SK-N-SH (cell line): ENCODE measurements around the gene MAP3K13. TPM values are rescaled to one million over a fixed set of nuclear protein-coding genes. Genes with fewer than 3 reads are reported as not detected.
A peak's percentile ranks its signal among the peaks of the same experiment; 100 is the strongest.

ENCODE experiments used
- CTCF ChIA-PET: fragments of 300-600, 350-600 bp; formaldehyde crosslinking; extraction: SDS; loops from one replicate; lab custom pipeline; 2021; lab: Yijun Ruan, JAX
- POLR2A ChIA-PET: fragments of 350-600 bp; sonication (Branson Sonifier 250); formaldehyde crosslinking; extraction: SDS; loops from one replicate; lab custom pipeline; 2020; ENCODE audit warnings: antibody characterized with exemption, inconsistent platforms; lab: Yijun Ruan, JAX
- DNase-seq: peaks from one replicate; pipeline ENCODE4 v3.0.0; 2012
- H2AFZ ChIP-seq: fragments of 200-600 bp; sonication (generic); 2 replicates; pipeline ENCODE4 v1.8.1; 2016; ENCODE audit warnings: antibody characterized with exemption, mild to moderate bottlenecking, low read depth
- H3F3A ChIP-seq: fragments of 200-600 bp; sonication (generic); replicated peaks from 2 replicates; pipeline ENCODE3; 2016; ENCODE audit warnings: antibody characterized with exemption, mild to moderate bottlenecking; ENCODE audit not compliant: insufficient read depth
- H3K27ac ChIP-seq, 2 experiments: fragments of 200-500 bp in 1 of 2; fragments of 200-600 bp in 1 of 2; sonication (Bioruptor generic) in 1 of 2; sonication (generic), shearing (Covaris generic) in 1 of 2; 2 replicates each; pipeline versions ENCODE4 v1.5.1 to v1.6.1; 2014 to 2016; ENCODE audit warnings: low read depth in 2 of 2, inconsistent platforms in 1 of 2, low read length in 1 of 2, mild to moderate bottlenecking in 1 of 2, mixed read lengths in 1 of 2
- H3K27me3 ChIP-seq: fragments of 200-600 bp; sonication (generic), shearing (Covaris generic); 2 replicates; pipeline ENCODE4 v1.6.1; 2016; ENCODE audit warnings: mixed run types; ENCODE audit not compliant: insufficient read depth
- H3K36me3 ChIP-seq, 2 experiments: fragments of 200-500 bp in 1 of 2; fragments of 200-600 bp in 1 of 2; sonication (Bioruptor generic) in 1 of 2; sonication (generic) in 1 of 2; replicated peaks in 1 of 2; 2 replicates each; pipeline versions ENCODE3 to v1.5.1; 2014 to 2016; ENCODE audit warnings: low read length in 1 of 2, mild to moderate bottlenecking in 1 of 2; ENCODE audit not compliant: insufficient read depth in 2 of 2, control insufficient read depth in 1 of 2
- H3K4me1 ChIP-seq, 2 experiments: fragments of 200-500 bp in 1 of 2; fragments of 200-600 bp in 1 of 2; sonication (Bioruptor generic) in 1 of 2; sonication (generic), shearing (Covaris generic) in 1 of 2; 2 replicates each; pipeline versions ENCODE4 v1.5.1 to v1.6.1; 2014 to 2016; ENCODE audit warnings: low read depth in 1 of 2, low read length in 1 of 2, mixed run types in 1 of 2; ENCODE audit not compliant: insufficient read depth in 2 of 2, control insufficient read depth in 1 of 2
- H3K4me2 ChIP-seq: fragments of 200-600 bp; sonication (generic), shearing (Covaris generic); 2 replicates; pipeline ENCODE4 v1.6.1; 2017; ENCODE audit warnings: mixed run types
- H3K4me3 ChIP-seq, 2 experiments: fragments of 200-500 bp in 1 of 2; fragments of 200-600 bp in 1 of 2; sonication (Bioruptor generic) in 1 of 2; sonication (generic), shearing (Covaris generic) in 1 of 2; 2 replicates each; pipeline versions ENCODE4 v1.5.1 to v1.8.1; 2014 to 2016; ENCODE audit warnings: low read depth in 2 of 2, inconsistent platforms in 1 of 2, low read length in 1 of 2, mild to moderate bottlenecking in 1 of 2, mixed read lengths in 1 of 2, moderate library complexity in 1 of 2
- H3K79me2 ChIP-seq: fragments of 200-600 bp; sonication (generic); 2 replicates; pipeline ENCODE4 v1.8.1; 2017; ENCODE audit warnings: mild to moderate bottlenecking; ENCODE audit not compliant: insufficient read depth
- H3K9ac ChIP-seq: fragments of 200-600 bp; sonication (generic); 2 replicates; pipeline ENCODE4 v1.6.1; 2017; ENCODE audit warnings: mixed run types
- H3K9me2 ChIP-seq: fragments of 200-600 bp; sonication (generic); 2 replicates; pipeline ENCODE4 v1.6.1; 2017; ENCODE audit warnings: mixed run types
- H3K9me3 ChIP-seq: fragments of 200-600 bp; sonication (generic); 2 replicates; pipeline ENCODE4 v1.6.1; 2017; ENCODE audit warnings: mixed run types, mild to moderate bottlenecking, moderate library complexity
- H4K20me1 ChIP-seq: fragments of 200-600 bp; sonication (generic); 2 replicates; pipeline ENCODE4 v1.6.1; 2017; ENCODE audit warnings: mild to moderate bottlenecking, mixed run types; ENCODE audit not compliant: insufficient read depth
- EP300 ChIP-seq, 2 experiments: IDR thresholded peaks; 2 replicates each; pipeline versions ENCODE4 v1.4.0 to v1.6.1; 2012; ENCODE audit warnings: borderline replicate concordance in 1 of 2, low read depth in 1 of 2, low read length in 1 of 2
- GATA2 ChIP-seq: sonication (generic); formaldehyde crosslinking; IDR thresholded peaks from 2 replicates; pipeline ENCODE4 v1.5.0; 2020; ENCODE audit warnings: mild to moderate bottlenecking, missing genetic modification reagents
- MXI1 ChIP-seq: IDR thresholded peaks from 2 replicates; pipeline ENCODE4 v1.6.1; 2012; ENCODE audit warnings: mild to moderate bottlenecking, low read depth, low read length, improper control_type of control experiment
- RCOR1 ChIP-seq: fragments of 150-350 bp; IDR thresholded peaks from 2 replicates; pipeline ENCODE4 v1.6.1; 2017; ENCODE audit warnings: antibody characterized with exemption, low read length
- RFX5 ChIP-seq: IDR thresholded peaks from 2 replicates; pipeline ENCODE4 v1.6.1; 2012; ENCODE audit warnings: mild to moderate bottlenecking, improper control_type of control experiment, low read length
- TEAD4 ChIP-seq: IDR thresholded peaks from 2 replicates; pipeline ENCODE4 v1.4.0; 2012; ENCODE audit warnings: mild to moderate bottlenecking, borderline replicate concordance; ENCODE audit not compliant: insufficient read depth
- WGBS: methylation state at CpG from one replicate; pipeline ENCODE4 v1.1.6; 2017; ENCODE audit warnings: low lambda C conversion rate; 5-methylcytosine and 5-hydroxymethylcytosine counted together
- polyA plus RNA-seq, 3 experiments: library from polyadenylated mRNA; depleted of rRNA; stranded (reverse); fragments of >200 nt; gene quantifications; 2 replicates each; pipeline ENCODE4 v1.2.3, GENCODE V29; 2012

The MAP3K13 gene
- polyA plus RNA-seq, 1 of the 3 experiments (the other 2 are of a cell fraction): 9.1 TPM

- POLR2A ChIA-PET: no interaction called here
- Histone ChIP-seq H3K4me3 (no peak overlapping the region), H3K79me2 (no peaks in the 10 kb centered on the region), H3K9me2 (no peaks in the 10 kb centered on the region), H3K9ac (no peak overlapping the region), H3K9me3 (no peaks in the 10 kb centered on the region), H3K4me1 (peaks cover 0 to 5% of the 10 kb centered on the region in 2 experiments; a peak in 2 of 4 replicates), H3K27me3 (no peaks in the 10 kb centered on the region), H4K20me1 (no peaks in the 10 kb centered on the region), H3K4me2 (no peak overlapping the region), H3F3A (no peaks in the 10 kb centered on the region)
- WGBS: 65% methylated on average over 7 of the region's 7 CpGs
- DNase-seq: peak; percentile 13
- TF ChIP-seq MXI1 (peak; percentile 70; the same call in 1 of the 2 replicates), RFX5 (no peak), EP300 (IDR thresholded peaks at IDR 0.05; ENCODE audit: borderline replicate concordance in 1 of 2, low read depth in 1 of 2, low read length in 1 of 2) (peak in 1 of 2 experiments; percentile 52; a peak in 1 of 4 replicates), RCOR1 (0 out of 2 replicates have a peak, but pooled peaks have one; percentile 30)
- TF ChIP-seq, all 33 proteins: peak for 3
- peak overlapping the region in 1 of 2 experiments; percentile 6; a peak in 1 of 4 replicates for H3K27ac ChIP-seq
- CTCF ChIA-PET: interaction anchor here (0.8 to 1.2 kb wide), 3 partner anchors 17 to 30 kb away, joined by 3 to 4 read pairs (median 4); no protein-coding TSS in a partner anchor
- no peak overlapping the region for H2AFZ ChIP-seq
- H3K36me3 ChIP-seq: no peaks in the 10 kb centered on the region
Measured at GRCh38 chr3:185439745-185440466, 77.0 kb downstream of the MAP3K13 start.

- DNase-seq: no peak
- Histone ChIP-seq H3F3A (no peaks in the 10 kb centered on the region), H3K27me3 (no peaks in the 10 kb centered on the region), H3K9me3 (no peaks in the 10 kb centered on the region), H4K20me1 (no peaks in the 10 kb centered on the region), H2AFZ (no peak overlapping the region), H3K4me2 (no peak overlapping the region), H3K9ac (no peak overlapping the region), H3K79me2 (no peaks in the 10 kb centered on the region), H3K4me3 (no peak overlapping the region), H3K27ac (no peak overlapping the region), H3K9me2 (no peaks in the 10 kb centered on the region), H3K4me1 (peaks cover 0 to 5% of the 10 kb centered on the region in 2 experiments; a peak in 2 of 4 replicates)
- ChIA-PET POLR2A (no interaction called here), CTCF (interaction anchor here (1.4 kb wide), 1 partner anchor 18 kb away, joined by 3 read pairs; no protein-coding TSS in a partner anchor)
- TF ChIP-seq TEAD4: no peak
- TF ChIP-seq, all 33 proteins: peak for 0
- 94% methylated on average over 6 of the region's 6 CpGs for WGBS
- no peaks in the 10 kb centered on the region for H3K36me3 ChIP-seq
Measured at GRCh38 chr3:185442031-185442430, 79.1 kb downstream of the MAP3K13 start.

- DNase-seq: no peak
- H3K4me1 ChIP-seq: peaks cover 0 to 5% of the 10 kb centered on the region in 2 experiments; a peak in 2 of 4 replicates
- no peak overlapping the region for H3K4me2 ChIP-seq
- no peak overlapping the region for H2AFZ ChIP-seq
- no peak overlapping the region for H3K4me3 ChIP-seq
- H3K9me3 ChIP-seq: no peaks in the 10 kb centered on the region
- peaks cover 0 to 3% of the 10 kb centered on the region in 2 experiments for H3K36me3 ChIP-seq
- no peak for TF ChIP-seq GATA2 (CRISPR knock-in tag)
- no peaks in the 10 kb centered on the region for H3K9me2 ChIP-seq
- no peaks in the 10 kb centered on the region for H3K27me3 ChIP-seq
- H4K20me1 ChIP-seq: no peaks in the 10 kb centered on the region
- H3K9ac ChIP-seq: no peak overlapping the region
- POLR2A ChIA-PET: no interaction called here
- no peaks in the 10 kb centered on the region for H3F3A ChIP-seq
- 95% methylated on average over 2 of the region's 2 CpGs for WGBS
- H3K79me2 ChIP-seq: no peaks in the 10 kb centered on the region
- CTCF ChIA-PET: no interaction called here
- no peak overlapping the region for H3K27ac ChIP-seq
Measured at GRCh38 chr3:185444329-185444728, 81.4 kb downstream of the MAP3K13 start.
